Kidney epithelial cell (primary cell): ENCODE data around the gene TMEM129. TPM values are rescaled to one million over a fixed set of nuclear protein-coding genes. Genes with fewer than 3 reads are reported as not detected.

ENCODE experiments used
- DNase-seq: peaks from one replicate; pipeline ENCODE4 v3.0.0-alpha.2; 2010; ENCODE audit warnings: low read depth
- H3K27me3 ChIP-seq: 2 replicates; pipeline ENCODE4 v1.6.0; 2011; ENCODE audit warnings: low read length; ENCODE audit not compliant: control insufficient read depth, insufficient read depth
- H3K36me3 ChIP-seq: 2 replicates; pipeline ENCODE4 v1.5.1; 2011; ENCODE audit warnings: low read length; ENCODE audit not compliant: control insufficient read depth, insufficient read depth
- H3K4me3 ChIP-seq: 2 replicates; pipeline ENCODE4 v1.5.1; 2011; ENCODE audit warnings: low read depth, mild to moderate bottlenecking, control low read depth, low read length
- CTCF ChIP-seq: IDR thresholded peaks from 2 replicates; pipeline ENCODE4 v1.5.1; 2011; ENCODE audit warnings: mild to moderate bottlenecking, moderate library complexity, low read length, control low read depth, inconsistent platforms; ENCODE audit not compliant: insufficient read depth, poor library complexity, severe bottlenecking
- total RNA-seq: library from RNA; depleted of rRNA; stranded (reverse); fragments of >200 nt; gene quantifications from 2 replicates; pipeline ENCODE4 v1.2.3, GENCODE V29; 2015

The TMEM129 gene
- total RNA-seq, 1 donor from 2014 or later, result 63.5 TPM

GRCh38 chr4:1670279-1670678, 50.8 kb downstream of the TMEM129 start:
- DNase-seq, result no peak
- no peak overlapping the region for H3K4me3 ChIP-seq
- TF ChIP-seq CTCF, result no peak
- H3K27me3 ChIP-seq, result no peaks in the 10 kb centered on the region
- no peaks in the 10 kb centered on the region for H3K36me3 ChIP-seq

GRCh38 chr4:1669850-1670249, 51.3 kb downstream of the TMEM129 start:
- no peak overlapping the region for H3K4me3 ChIP-seq
- no peaks in the 10 kb centered on the region for H3K36me3 ChIP-seq
- TF ChIP-seq CTCF, result no peak
- H3K27me3 ChIP-seq, result no peaks in the 10 kb centered on the region
- DNase-seq, result no peak

DNA sequence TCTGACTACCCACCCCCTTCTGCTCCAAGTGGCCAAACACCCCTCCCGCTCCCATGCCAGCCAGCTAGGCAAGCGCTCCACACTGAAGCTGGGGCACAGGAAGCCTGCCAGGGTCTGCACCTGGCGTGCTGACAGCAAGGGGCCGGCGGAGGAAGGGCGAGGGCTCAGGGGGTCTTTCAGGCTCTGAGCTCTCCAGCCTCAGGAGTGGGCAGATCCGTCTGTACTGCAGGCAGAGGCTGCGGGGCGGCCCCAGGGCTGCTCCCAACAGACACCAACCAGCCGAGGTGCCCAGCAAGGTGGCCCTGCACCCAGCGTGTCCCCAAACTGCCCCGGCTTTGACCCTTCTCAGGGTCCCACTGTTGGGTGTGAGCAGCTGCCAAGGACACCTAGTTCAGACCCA, 51.9 kb downstream of the TMEM129 start:
- Histone ChIP-seq H3K4me3 (no peak overlapping the region), H3K27me3 (no peaks in the 10 kb centered on the region), H3K36me3 (no peaks in the 10 kb centered on the region)
- TF ChIP-seq CTCF, result no peak
- no peak for DNase-seq

DNA sequence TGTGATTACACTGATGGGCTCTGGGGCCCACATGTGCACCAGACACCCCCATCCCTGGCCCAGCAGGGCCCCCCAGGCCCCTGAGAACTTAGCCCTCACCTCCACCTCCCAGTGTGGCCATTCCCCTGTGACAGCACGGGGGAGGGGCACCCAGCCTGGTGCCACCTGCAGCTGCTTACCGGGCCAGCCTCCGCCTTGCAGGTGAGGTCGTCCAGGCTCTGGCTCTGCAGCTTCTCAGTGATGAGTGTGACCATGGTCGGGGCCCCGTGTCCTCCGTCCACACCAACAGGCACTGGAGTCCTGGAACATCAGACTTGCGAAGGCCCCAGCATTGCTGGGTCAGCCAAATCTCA, 52.7 kb downstream of the TMEM129 start:
- no peak overlapping the region for H3K4me3 ChIP-seq
- H3K36me3 ChIP-seq, result no peaks in the 10 kb centered on the region
- no peak for TF ChIP-seq CTCF
- no peak for DNase-seq
- no peaks in the 10 kb centered on the region for H3K27me3 ChIP-seq

DNA sequence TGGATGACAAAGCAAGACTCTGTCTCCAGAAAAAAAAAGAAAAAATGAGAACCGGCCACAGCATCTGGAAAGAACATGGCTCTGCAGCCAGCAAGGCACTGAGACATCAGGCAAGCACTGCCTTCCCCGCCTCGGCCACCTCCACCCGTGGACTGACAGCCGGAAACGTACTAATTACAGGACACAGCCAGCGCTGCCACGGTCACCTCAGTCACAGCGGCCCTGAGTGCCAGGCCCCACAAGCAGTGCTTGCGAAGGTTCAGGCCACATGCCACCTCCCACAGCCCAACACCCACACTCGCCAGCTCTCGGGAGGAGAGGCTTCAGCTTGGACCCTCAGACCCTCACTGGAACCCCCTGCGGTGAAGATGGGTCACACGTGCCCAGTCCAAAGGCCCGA, 53.9 kb downstream of the TMEM129 start:
- TF ChIP-seq CTCF, result no peak
- no peaks in the 10 kb centered on the region for H3K27me3 ChIP-seq
- H3K36me3 ChIP-seq, result no peaks in the 10 kb centered on the region
- no peak for DNase-seq
- H3K4me3 ChIP-seq, result no peak overlapping the region

GRCh38 chr4:1666391-1666790, 54.7 kb downstream of the TMEM129 start:
- no peak for TF ChIP-seq CTCF
- Histone ChIP-seq H3K4me3 (no peak overlapping the region), H3K36me3 (no peaks in the 10 kb centered on the region), H3K27me3 (no peaks in the 10 kb centered on the region)
- no peak for DNase-seq
